Activated CD8-positive, alpha-beta memory T cell treated with anti-CD3 and anti-CD28 coated beads for 48 hours (primary cell): ENCODE data around the gene RELL2.

Source experiments
- DNase-seq, 3 experiments: peaks; one replicate each; pipeline ENCODE4 v3.0.0-alpha.2; 2020; ENCODE audit warnings: low read depth in 2 of 3, low spot score in 2 of 3

RELL2 gene

GRCh38 chr5:141649056-141649688 is 12.4 kb downstream of the RELL2 start:
- no peak for DNase-seq

DNA sequence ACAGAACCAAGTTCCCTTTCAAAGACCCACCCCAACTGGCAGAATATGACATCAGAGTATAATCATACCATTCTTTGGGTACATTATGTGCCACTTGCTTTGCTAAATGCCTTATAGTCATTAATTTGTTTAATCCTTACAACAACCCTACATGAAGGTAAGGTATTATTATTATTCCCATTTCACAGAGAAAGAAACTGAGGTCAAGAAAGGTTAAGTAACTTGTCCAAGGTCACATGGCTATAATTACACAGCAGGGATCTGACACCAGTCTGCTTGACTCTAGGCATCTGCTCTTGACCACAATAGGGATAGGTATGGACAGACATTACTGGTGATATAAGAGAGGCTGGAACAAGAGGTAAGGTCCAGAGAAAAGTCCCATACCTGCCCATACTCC is 13.2 kb downstream of the RELL2 start:
- DNase-seq, result no peak

- peak; percentile 73 to 87 (median 84) for DNase-seq
Observed at GRCh38 chr5:141650851-141651727, 14.3 kb downstream of the RELL2 start, which contains the start of gene FCHSD1. Gene FCHSD1, minus strand, starts transcription at chr5:141651418. Its CDS starts 50 bp downstream, at chr5:141651368.

- DNase-seq, result no peak
Observed at GRCh38 chr5:141651728-141652105, 14.9 kb downstream of the RELL2 start.

DNA sequence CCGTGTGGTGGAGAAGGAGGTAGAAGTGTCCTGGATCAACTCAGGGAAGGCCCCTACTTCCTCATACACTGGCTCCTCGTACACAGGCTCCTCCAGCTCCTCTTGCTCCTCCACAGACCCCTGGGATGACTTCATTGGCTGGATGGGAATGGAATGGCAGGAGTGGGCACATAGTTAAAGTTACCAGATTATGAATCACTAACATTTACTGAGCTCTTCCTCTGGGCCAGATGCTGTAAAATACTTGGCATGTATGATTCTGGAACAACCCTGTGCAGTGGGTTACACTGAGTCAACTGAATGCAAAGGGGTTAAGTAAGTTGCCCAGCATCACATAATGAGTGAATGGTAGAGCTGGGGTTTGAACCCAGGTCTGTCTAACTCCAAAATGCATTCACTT is 17.5 kb downstream of the RELL2 start:
- no peak for DNase-seq

- DNase-seq, result no peak
Observed at GRCh38 chr5:141655020-141655419, 18.2 kb downstream of the RELL2 start.

GRCh38 chr5:141656396-141656795 is 19.6 kb downstream of the RELL2 start:
- no peak for DNase-seq

DNA sequence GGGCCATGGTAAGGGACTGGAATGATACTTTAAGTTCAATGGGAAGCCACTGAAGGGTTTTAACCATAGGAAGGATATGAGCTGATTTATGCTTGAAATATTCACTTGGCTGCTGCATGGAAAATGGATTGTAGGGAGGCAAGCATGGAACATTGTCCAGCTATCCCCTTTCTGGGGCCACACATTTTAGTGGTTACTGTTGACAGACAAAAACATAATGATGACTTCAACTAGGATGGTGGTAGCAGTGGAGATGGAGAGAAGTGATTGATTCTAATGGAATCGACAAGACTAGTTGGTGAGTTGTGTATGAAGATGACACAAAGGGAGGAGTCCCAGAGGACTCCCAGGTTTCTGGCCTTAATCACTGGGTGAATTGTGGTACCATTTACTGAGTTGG is 20.6 kb downstream of the RELL2 start:
- DNase-seq, result no peak

DNA sequence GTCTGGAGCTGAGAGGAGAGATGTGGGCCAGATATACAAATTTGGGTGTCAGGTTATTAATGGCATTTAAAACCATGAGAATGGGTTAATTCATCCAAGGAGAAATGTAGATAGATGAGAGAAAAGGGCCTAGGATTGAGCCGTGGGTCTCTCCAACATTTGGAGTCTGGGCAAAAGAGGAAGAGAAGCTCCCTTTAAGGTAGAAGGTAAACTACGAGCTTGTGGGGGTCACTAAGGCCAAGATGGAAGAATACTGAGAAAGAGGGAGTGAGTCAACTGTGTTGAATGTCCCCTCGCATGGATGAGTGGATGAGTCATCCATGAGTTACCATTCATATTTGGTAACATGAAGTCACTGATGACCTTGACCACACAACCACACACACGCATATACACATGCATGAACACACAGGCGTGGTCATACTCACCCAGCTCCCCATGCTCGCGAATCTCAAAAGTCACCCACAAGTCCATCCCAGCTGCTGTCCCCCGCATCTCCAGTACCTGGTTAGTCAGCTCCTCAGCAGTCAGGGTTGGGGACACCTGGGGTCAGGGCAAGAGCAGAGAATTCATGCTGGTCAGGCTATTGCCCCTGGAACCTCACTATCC is 21.2 kb downstream of the RELL2 start:
- no peak for DNase-seq

DNA sequence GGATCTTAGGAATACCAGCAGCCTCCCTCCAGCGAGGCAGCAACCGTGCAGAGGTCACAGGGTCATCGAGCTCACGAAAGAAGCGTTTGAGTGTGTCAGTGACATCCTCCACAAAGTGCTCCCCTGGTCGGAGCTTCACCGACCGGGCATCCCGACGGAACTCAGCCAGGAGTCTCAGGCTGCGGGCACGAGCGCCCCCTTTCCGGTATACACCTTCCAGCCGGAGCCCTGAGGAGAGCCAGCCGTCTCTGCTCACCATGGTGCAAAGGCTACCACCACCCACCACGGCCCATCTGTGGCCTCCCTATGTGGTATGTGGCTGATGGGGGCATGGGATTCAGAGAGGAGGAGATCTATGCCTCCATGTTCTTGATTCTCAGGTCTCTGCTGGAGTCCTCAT is 25.2 kb downstream of the RELL2 start:
- DNase-seq, result no peak

DNA sequence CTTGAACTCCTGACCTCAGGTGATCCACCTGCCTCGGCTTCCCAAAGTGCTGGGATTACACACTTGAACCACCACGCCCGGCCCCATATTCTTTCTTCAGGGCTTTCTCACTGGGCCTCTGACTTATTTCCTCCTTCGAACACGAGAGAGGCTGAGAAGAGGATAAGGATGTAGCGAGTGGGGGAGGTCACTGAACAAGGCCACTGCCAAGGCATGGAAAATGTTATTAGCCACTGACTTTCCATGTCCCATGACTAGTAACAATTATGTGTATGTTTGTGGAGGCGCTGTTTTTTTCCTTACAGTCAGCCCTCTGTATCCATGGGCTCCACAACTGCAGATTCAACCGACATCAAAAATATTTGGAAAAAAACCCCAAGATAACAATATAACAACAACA is 26.7 kb downstream of the RELL2 start:
- no peak for DNase-seq

DNA sequence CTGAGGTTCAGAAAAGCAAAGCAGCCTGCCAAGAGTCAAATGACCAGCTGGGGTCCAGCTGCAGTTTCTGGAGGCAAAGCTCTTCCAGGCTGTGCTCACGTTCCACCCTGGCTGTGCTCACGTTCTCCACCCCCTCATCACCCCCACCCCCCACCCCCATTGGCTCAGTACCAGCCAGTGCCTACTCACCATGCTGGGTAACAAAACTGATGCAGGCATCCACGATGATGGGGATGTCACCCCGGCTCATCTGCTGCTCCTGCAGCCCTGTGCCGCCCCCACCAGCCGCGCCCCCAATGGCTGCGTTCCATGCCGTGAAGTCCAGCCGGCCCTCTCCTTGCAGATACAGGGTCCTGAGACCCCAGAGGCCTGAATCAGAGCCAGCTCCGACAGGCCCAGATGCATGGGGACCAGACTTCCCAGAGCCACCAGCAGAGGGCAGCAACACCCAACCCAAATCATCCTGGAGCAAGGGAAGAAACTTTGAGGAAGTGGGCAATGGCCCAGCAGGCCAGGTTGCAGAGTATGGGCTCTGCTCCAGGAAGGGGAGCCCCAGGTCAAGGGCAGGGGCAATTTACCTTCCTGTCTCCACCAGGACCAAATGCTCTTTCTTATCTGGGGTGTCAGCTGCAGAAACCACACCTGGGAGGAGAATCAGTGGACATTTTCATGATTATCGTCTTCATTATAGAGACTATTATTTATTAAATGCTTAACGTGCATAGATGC is 28.1 kb downstream of the RELL2 start:
- peak; percentile 36 to 64 (median 62) for DNase-seq

- no peak for DNase-seq
Observed at GRCh38 chr5:141665995-141666940, 29.5 kb downstream of the RELL2 start.

DNA sequence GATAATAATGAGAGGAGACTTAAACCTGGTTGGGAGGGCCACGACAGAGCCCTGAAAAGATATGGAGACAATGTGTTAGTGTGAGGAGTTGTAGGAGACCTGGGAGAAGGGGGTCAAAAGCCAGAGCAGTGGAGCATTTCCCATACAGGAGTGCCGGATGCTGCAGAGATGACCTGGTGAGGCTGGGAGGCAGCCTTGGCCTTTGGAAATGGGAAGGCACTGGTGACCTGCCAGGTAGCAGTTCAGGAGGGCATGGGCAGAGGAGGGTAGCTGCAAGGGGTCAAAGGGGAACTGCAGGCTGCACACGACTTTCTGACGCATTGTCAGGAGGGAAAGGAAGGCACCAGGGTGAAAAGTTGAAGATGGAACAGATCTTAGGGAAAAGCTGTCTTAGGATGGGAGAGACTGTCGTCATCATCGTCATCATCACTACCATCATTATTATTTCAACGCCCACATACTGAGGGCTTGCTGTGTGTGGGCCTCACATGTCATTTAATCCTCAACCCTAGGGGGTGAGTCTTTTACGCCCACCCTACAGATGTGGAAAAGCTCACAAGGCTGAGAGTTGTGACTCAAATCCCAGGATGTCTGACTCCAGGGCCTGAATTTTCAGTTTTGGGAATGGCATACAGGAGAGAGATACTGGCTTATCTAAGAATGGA is 31.9 kb downstream of the RELL2 start:
- DNase-seq, result no peak

- no peak for DNase-seq
Observed at GRCh38 chr5:141669520-141669919, 32.7 kb downstream of the RELL2 start.

DNA sequence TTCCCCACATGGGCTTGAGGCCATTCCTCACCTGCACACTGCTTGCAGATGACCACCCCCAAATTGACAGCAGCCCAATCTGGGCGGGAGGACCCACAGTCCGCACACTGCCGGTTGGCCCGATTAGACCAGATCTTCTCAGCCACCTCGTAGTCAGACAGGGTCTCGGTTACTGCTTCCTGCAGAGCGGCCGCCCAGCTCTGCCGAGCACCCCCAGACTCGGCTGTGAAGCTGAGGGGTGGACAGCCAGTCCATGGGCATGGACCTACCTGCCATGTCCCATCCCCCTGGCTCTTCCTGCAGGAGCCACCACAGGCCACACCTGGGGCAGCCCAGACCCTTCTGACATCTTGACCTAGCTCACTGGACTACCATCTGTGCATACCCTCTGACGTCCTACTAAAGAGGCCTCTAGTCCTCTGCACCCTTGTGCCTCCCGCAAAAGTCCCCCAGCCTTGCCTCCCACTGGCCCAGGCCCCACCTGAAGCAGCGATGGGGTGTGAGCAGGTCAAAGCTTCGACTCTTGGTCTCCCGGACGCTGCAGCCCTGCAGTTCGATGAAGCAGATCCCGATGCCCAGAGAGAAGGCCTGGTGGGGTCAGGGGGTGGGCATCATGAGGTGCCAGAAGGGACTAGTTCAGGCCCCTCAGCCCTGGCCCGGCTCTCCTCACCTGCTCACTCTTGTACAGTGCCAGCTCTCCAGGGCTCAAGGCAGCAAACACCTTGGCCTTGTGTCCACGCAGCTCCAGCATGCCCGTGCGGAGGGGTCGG is 35.5 kb downstream of the RELL2 start:
- no peak for DNase-seq

- no peak for DNase-seq
Observed at GRCh38 chr5:141672841-141673813, 36.3 kb downstream of the RELL2 start.

GRCh38 chr5:141674747-141675146 is 38.0 kb downstream of the RELL2 start:
- no peak for DNase-seq
